Left renal cortex interstitium (tissue), 4 donors: ENCODE data around the gene KCNE4. TPM values are rescaled to one million over a fixed set of nuclear protein-coding genes. Genes with fewer than 3 reads are reported as not detected.
"Not testable (repeated sequence)": the region's sequence is repeated elsewhere in the genome, so short reads cannot be mapped to it uniquely, and the experiment has no call there.

Experiments
- DNase-seq, 4 donors: peaks; one replicate each; pipeline ENCODE4 v3.0.0-alpha.2; 2013; ENCODE audit warnings: low read depth in 4 of 4, low spot score in 2 of 4, missing footprints in 1 of 4
- polyA plus RNA-seq, 4 donors: library from polyadenylated mRNA; unstranded; fragments of 120-200 nt; gene quantifications; one replicate each; pipeline ENCODE4 v1.2.1, GENCODE V29; 2013; ENCODE audit not compliant: insufficient read length in 4 of 4

The KCNE4 gene
- polyA plus RNA-seq, 4 donors = 14.3 to 21.2 (median 16.1) TPM

- DNase-seq = peak in 1 of 4 donors; percentile 5
These were observed 3.8 kb downstream of the KCNE4 start for GRCh38 chr2:223055836-223056235.

- peak in 2 of 4 donors; percentile 32 to 53 for DNase-seq
These were observed 4.9 kb downstream of the KCNE4 start for GRCh38 chr2:223056701-223057418.

GRCh38 chr2:223057569-223057968 lies 5.6 kb downstream of the KCNE4 start:
- DNase-seq = peak in 2 of 4 donors; percentile 21 to 43

GRCh38 chr2:223058952-223059716 lies 7.1 kb downstream of the KCNE4 start:
- DNase-seq = peak in 2 of 4 donors; percentile 31 to 49

- DNase-seq = no peak
These were observed 8.3 kb downstream of the KCNE4 start for GRCh38 chr2:223060201-223060825.

GRCh38 chr2:223062396-223062795 lies 10.4 kb downstream of the KCNE4 start:
- no peak for DNase-seq

GRCh38 chr2:223065107-223065506 lies 13.1 kb downstream of the KCNE4 start:
- DNase-seq = no peak

- DNase-seq = no peak
These were observed 14.7 kb downstream of the KCNE4 start for GRCh38 chr2:223066721-223067120.

GRCh38 chr2:223068071-223068470 lies 16.1 kb downstream of the KCNE4 start:
- no peak for DNase-seq

- DNase-seq = no peak
These were observed 17.5 kb downstream of the KCNE4 start for GRCh38 chr2:223069465-223069864.

GRCh38 chr2:223069988-223070387 lies 18.0 kb downstream of the KCNE4 start:
- no peak for DNase-seq

GRCh38 chr2:223071139-223071538 lies 19.1 kb downstream of the KCNE4 start:
- DNase-seq = no peak

GRCh38 chr2:223072826-223073225 lies 20.8 kb downstream of the KCNE4 start:
- DNase-seq = no peak

GRCh38 chr2:223075301-223076270 lies 23.6 kb downstream of the KCNE4 start:
- no peak for DNase-seq

- DNase-seq = no peak
These were observed 24.6 kb downstream of the KCNE4 start for GRCh38 chr2:223076573-223076972.

- DNase-seq = no peak
These were observed 26.5 kb downstream of the KCNE4 start for GRCh38 chr2:223078482-223078881.

- no peak for DNase-seq
These were observed 27.4 kb downstream of the KCNE4 start for GRCh38 chr2:223079378-223079777.

GRCh38 chr2:223079925-223080324 lies 27.9 kb downstream of the KCNE4 start:
- DNase-seq = no peak

GRCh38 chr2:223080790-223081360 lies 28.9 kb downstream of the KCNE4 start:
- DNase-seq = not testable (repeated sequence)

GRCh38 chr2:223081789-223082188 lies 29.8 kb downstream of the KCNE4 start:
- no peak for DNase-seq
